ENCODE measurements around the gene ZNF432.

The ZNF432 gene

GRCh38 chr19:52007806-52008557 lies 40.7 kb downstream of the ZNF432 start, which contains the start of gene ZNF615:
ZNF615 (minus strand) TSS chr19:52008211; CDS start chr19:52003711, 4,500 bp downstream.
- DNase-seq: peak; percentile 87 to 90

GRCh38 chr19:52007451-52007805 lies 41.2 kb downstream of the ZNF432 start:
- no peak for DNase-seq

GRCh38 chr19:51994048-51994644 lies 54.5 kb downstream of the ZNF432 start:
- no peak for DNase-seq

DNA sequence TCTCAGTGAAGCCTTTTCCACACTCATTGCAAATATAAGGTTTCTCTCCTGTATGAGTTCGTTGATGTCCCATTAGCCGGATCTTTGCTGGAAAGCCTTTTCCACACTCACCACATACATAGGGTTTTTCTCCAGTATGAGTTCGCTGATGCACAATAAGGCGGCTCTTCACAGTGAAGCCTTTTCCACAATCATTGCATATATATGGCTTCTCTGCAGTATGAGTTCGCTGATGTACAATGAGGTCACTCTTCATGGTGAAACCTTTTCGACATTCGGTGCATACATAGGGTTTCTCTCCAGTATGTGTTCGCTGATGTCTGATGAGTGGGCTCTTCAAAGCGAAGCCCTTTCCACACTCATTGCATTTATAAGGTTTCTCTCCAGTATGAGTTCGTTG lies 55.2 kb downstream of the ZNF432 start:
- DNase-seq: no peak

GRCh38 chr19:51986309-51987291 lies 62.0 kb downstream of the ZNF432 start, which contains the start of gene ZNF350:
ZNF350 (minus strand) TSS chr19:51986840; CDS start chr19:51974360, 12,480 bp downstream.
- peak; percentile 80 to 89 for DNase-seq

DNA sequence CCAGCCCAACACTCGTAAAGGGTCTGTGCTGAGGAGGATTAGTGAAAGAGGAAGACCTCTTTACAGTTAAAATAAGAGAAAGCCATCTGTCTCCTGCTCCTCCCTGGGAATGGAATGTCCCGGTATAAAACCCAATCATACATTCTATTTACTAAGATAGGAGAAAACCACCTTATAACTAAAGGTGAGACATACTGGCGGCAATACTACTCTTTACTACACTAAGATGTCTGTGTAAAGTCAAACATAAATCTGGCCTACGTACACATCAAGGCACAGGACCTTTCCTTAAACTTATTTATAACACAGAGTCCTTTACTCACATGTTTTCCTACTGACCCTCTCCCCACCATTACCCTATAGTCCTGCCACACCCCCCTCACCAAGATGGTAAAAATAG lies 65.3 kb downstream of the ZNF432 start:
- no peak for DNase-seq

All from stimulated activated CD4-positive, alpha-beta T cell treated with anti-CD3 and anti-CD28 coated beads, Interleukin-2, amount 100 ng/mL, for 24 hours (primary cell).